Subcutaneous abdominal adipose tissue (tissue), 5 donors: ENCODE results near the gene CDC14B.

ENCODE experiments used
- H3K27ac ChIP-seq: one replicate; pipeline ENCODE4 v1.7.0; 2013; ENCODE audit warnings: low read depth, mild to moderate bottlenecking, inconsistent platforms, low read length, moderate library complexity
- H3K27me3 ChIP-seq, 5 donors: one replicate each; pipeline ENCODE4 v1.7.0; 2013; ENCODE audit warnings: low read length in 5 of 5, inconsistent platforms in 1 of 5; ENCODE audit not compliant: control insufficient read depth in 5 of 5, insufficient read depth in 4 of 5
- H3K36me3 ChIP-seq, 5 donors: one replicate each; pipeline ENCODE4 v1.7.0; 2013; ENCODE audit warnings: low read length in 5 of 5; ENCODE audit not compliant: control insufficient read depth in 5 of 5, insufficient read depth in 5 of 5
- H3K4me1 ChIP-seq, 5 donors: one replicate each; pipeline ENCODE4 v1.7.0; 2013; ENCODE audit warnings: low read length in 5 of 5, mild to moderate bottlenecking in 3 of 5, moderate library complexity in 1 of 5; ENCODE audit not compliant: control insufficient read depth in 5 of 5, insufficient read depth in 5 of 5
- H3K4me3 ChIP-seq, 5 donors: one replicate each; pipeline ENCODE4 v1.7.0; 2013; ENCODE audit warnings: low read length in 5 of 5, low read depth in 1 of 5
- H3K9ac ChIP-seq, 5 donors: one replicate each; pipeline ENCODE4 v1.7.0; 2013; ENCODE audit warnings: low read length in 5 of 5, mild to moderate bottlenecking in 4 of 5, moderate library complexity in 3 of 5
- H3K9me3 ChIP-seq, 5 donors: one replicate each; pipeline ENCODE4 v1.7.0; 2013; ENCODE audit warnings: low read length in 5 of 5; ENCODE audit not compliant: control insufficient read depth in 5 of 5
- donor health status: healthy.
- donor health status: healthy.
- donor health status: healthy.
- donor health status: healthy.
- donor health status: healthy.

CDC14B gene

DNA sequence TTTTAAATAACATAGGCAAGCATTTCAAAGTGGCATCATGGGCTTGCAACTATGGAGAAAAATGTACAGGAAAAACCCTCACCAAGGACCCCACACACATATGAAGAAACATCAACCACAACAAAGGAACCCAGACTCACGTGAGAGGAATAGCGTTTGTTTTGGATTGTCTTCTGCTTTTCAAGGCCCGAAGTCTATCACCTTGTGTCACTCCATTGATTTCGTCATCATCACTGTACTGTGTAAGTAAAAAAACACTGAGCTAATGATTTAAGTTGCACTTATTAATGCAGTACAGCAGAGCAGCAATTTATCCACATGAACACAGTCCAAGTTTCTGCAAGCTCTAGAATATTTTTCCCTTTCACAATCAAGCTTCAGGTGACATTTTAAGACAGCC lies 97.3 kb downstream of the CDC14B start:
- Histone ChIP-seq H3K27me3 (no peaks in the 10 kb centered on the region), H3K4me1 (peaks cover 0 to 33% (median 25%) of the 10 kb centered on the region in 5 donors), H3K36me3 (peaks cover 3 to 20% (median 14%) of the 10 kb centered on the region in 5 donors), H3K27ac (peak overlapping the region; percentile 34), H3K9me3 (no peaks in the 10 kb centered on the region), H3K9ac (no peak overlapping the region), H3K4me3 (no peak overlapping the region)

DNA sequence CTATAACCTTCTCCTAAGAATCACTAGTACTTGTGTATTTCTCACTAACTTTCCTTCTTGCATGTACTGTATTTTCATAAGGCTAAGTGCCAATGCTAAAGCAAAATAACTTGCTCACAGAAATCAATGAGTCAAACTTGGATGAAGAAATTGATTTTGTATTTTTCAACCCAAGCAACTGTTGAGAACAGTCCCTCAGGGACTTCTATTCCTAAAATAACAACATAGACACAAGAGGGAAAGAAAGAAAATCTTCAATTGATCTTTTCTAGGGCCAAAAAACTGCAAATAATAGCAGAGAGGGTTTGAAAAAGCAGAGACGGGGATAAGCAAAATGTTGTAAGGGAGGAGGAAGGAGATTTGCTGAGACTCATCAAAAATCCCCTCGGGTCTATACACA lies 99.9 kb downstream of the CDC14B start:
- Histone ChIP-seq H3K9ac (no peak overlapping the region), H3K4me3 (peak overlapping the region in 1 of 5 donors; percentile 17), H3K4me1 (peaks cover 3 to 48% (median 39%) of the 10 kb centered on the region in 5 donors), H3K36me3 (peaks cover 3 to 15% (median 9%) of the 10 kb centered on the region in 5 donors), H3K27ac (peak overlapping the region; percentile 94), H3K9me3 (no peaks in the 10 kb centered on the region), H3K27me3 (no peaks in the 10 kb centered on the region)

DNA sequence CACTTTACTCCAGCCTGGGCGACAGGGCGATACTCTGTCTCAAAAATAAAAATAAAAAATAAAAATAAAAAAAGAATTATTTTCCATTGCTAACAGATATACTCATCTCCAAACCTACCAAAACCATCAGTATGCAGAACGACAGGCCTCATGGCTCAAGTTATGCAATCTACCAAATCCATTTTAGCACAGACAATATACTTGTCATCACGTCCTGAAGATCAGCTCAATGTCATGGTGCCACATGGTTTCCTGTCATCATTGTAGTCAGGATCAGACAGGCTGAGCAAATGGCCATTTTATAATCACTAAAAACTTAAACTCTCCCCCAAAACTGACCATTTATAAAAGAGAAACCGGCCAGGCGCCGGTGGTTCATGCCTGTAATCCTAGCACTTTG lies 100.5 kb downstream of the CDC14B start:
- H3K4me3 ChIP-seq: no peak overlapping the region
- H3K27ac ChIP-seq: peak overlapping the region; percentile 94
- H3K36me3 ChIP-seq: peaks cover 3 to 15% (median 9%) of the 10 kb centered on the region in 5 donors
- H3K4me1 ChIP-seq: peaks cover 3 to 51% (median 41%) of the 10 kb centered on the region in 5 donors
- H3K9ac ChIP-seq: no peak overlapping the region
- no peaks in the 10 kb centered on the region for H3K27me3 ChIP-seq
- no peaks in the 10 kb centered on the region for H3K9me3 ChIP-seq

DNA sequence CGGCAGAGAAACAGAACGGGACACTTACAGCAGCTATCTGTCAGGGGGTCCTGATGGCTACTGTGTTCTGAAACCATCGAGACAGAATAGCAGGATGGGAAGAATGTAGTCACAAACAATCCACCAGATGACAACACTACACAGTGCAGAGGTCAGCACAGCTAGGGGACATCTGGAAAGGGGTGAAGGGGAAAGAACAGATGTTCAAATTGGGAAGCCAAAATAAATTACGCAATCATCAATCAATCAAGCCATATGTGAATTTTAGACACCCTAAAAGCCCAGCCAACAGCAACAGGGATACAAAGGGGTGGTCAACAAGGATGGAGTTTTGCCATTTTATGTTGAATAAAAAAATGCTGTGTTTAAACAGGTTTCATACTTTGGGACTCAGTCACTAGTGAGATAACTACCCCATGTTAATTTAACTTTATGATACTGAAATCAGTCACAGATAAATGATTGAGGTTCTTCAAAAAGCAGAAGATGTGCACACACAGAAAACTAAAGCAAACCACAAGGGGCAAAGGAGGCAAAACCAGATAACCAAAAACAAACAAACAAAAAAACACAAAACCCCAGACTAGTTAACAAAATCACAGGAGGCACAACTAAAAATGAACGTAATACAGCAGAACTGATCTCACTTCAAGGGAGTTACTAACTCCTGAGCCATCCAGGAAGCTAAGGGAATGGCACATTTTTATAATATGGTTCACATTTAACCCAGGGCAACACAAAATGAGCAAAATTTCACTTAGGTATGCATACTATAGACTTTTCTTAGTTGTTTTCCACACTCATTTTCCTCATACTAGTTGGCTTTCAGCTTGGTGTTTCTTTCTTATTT lies 103.8 kb downstream of the CDC14B start:
- Histone ChIP-seq H3K9ac (peak overlapping the region in 2 of 5 donors; percentile 21 to 38), H3K36me3 (peaks cover 0 to 8% (median 3%) of the 10 kb centered on the region in 5 donors), H3K4me3 (peak overlapping the region in 1 of 5 donors; percentile 36), H3K9me3 (no peaks in the 10 kb centered on the region), H3K27ac (peak overlapping the region; percentile 89), H3K27me3 (no peaks in the 10 kb centered on the region), H3K4me1 (peaks cover 8 to 46% (median 41%) of the 10 kb centered on the region in 5 donors)

DNA sequence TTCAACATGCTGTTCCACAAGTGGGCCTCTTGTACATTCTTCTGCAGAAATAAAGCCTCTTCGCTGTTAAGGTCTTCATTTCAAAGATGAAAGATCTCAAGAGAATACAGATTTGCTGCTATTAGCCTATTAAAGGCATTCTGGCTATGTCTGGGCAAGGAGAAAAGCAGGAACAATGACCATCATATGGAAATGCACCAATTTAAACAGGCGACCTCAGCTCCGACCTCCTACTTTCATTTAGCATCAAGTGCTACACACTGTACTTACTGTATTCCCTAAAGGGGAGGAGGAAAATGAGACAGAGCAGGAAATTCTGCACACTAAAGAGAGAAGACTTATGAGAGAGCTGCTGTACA lies 104.9 kb downstream of the CDC14B start:
- H3K36me3 ChIP-seq: peaks cover 0 to 8% (median 3%) of the 10 kb centered on the region in 5 donors
- no peaks in the 10 kb centered on the region for H3K9me3 ChIP-seq
- H3K27me3 ChIP-seq: no peaks in the 10 kb centered on the region
- peak overlapping the region in 2 of 5 donors; percentile 7 to 36 for H3K4me3 ChIP-seq
- H3K27ac ChIP-seq: peak overlapping the region; percentile 89
- peaks cover 8 to 41% (median 35%) of the 10 kb centered on the region in 5 donors for H3K4me1 ChIP-seq
- peak overlapping the region in 3 of 5 donors; percentile 11 to 22 (median 21) for H3K9ac ChIP-seq

DNA sequence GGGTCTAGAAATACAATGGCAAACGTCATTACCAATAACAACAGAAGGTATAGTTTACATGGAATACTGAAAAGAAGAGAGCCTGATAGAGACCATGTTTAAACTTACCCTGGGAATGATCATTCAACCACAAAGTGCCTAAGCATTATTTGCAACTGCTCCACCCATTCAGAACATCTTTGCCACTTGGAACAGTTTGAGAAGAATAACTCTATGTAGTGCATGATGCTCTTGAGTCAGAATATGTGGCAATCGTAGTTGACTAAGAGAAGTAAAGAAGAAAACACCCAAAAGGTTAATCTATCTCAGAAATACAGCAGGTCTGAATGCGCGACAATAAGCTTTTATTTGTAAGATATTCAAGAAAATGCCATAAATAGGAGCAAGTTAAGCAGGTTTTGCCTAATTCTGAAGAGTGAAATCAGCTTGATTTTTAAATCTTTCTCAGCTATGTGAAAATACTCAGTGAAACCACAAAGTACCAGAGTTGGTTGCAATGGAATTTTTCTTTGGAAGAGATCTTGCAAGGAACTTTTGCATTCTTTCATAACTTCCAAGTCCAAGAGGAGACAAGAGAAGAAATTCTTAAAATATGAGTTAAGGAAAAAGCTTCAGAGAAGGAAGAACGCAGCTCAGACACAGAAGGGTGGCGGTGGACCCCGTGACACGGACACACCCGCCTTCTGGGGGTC lies 105.4 kb downstream of the CDC14B start:
- Histone ChIP-seq H3K27me3 (no peaks in the 10 kb centered on the region), H3K4me1 (peaks cover 8 to 36% (median 32%) of the 10 kb centered on the region in 5 donors), H3K36me3 (peaks cover 0 to 8% (median 3%) of the 10 kb centered on the region in 5 donors), H3K9ac (peak overlapping the region in 2 of 5 donors; percentile 18 to 22), H3K9me3 (no peaks in the 10 kb centered on the region), H3K27ac (peak overlapping the region; percentile 89), H3K4me3 (peak overlapping the region in 2 of 5 donors; percentile 7 to 36)

DNA sequence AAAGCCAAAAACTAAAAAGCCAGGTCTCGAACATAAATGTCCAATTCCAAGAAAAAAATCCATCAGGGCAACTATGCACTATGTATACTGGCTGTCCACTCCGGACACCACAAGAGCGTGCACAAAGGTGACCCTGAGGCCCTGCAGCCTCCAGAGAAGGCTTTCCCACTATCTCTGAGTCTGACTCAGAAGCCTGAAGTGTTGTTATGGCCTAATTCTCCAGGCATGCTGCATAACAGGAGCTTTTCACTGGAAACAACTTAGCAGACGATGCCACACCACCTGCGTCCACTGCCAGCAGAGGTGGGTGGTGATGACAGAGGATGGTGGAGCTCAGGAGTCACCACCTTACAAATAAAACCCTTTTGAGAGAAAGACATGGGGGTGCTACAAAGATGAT lies 106.0 kb downstream of the CDC14B start:
- no peaks in the 10 kb centered on the region for H3K9me3 ChIP-seq
- H3K9ac ChIP-seq: no peak overlapping the region
- peaks cover 8 to 41% (median 38%) of the 10 kb centered on the region in 5 donors for H3K4me1 ChIP-seq
- peaks cover 0 to 12% (median 3%) of the 10 kb centered on the region in 5 donors for H3K36me3 ChIP-seq
- peak overlapping the region; percentile 89 for H3K27ac ChIP-seq
- H3K27me3 ChIP-seq: no peaks in the 10 kb centered on the region
- peak overlapping the region in 1 of 5 donors; percentile 1 for H3K4me3 ChIP-seq

DNA sequence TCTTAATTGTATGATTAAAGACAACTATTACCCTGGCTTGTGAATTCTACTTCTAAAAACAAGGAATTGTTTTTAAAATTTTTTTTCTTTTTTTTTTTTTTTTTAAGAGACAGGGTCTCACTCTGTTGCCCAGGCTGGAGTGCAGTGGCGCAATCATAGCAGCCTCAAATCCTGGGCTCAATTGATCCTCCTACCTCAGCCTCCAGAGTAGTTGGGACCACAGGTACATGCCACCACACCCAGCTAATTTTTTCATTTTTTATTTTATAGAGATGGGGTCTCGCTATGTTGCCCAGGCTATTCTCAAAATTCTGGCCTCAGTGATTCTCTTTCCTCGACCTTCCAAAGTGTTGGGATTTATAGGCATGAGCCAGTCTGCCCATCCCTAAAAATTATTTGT lies 107.4 kb downstream of the CDC14B start:
- no peaks in the 10 kb centered on the region for H3K9me3 ChIP-seq
- peaks cover 8 to 45% (median 43%) of the 10 kb centered on the region in 5 donors for H3K4me1 ChIP-seq
- H3K9ac ChIP-seq: no peak overlapping the region
- peaks cover 0 to 12% (median 3%) of the 10 kb centered on the region in 5 donors for H3K36me3 ChIP-seq
- H3K27ac ChIP-seq: peak overlapping the region; percentile 70
- no peak overlapping the region for H3K4me3 ChIP-seq
- no peaks in the 10 kb centered on the region for H3K27me3 ChIP-seq

DNA sequence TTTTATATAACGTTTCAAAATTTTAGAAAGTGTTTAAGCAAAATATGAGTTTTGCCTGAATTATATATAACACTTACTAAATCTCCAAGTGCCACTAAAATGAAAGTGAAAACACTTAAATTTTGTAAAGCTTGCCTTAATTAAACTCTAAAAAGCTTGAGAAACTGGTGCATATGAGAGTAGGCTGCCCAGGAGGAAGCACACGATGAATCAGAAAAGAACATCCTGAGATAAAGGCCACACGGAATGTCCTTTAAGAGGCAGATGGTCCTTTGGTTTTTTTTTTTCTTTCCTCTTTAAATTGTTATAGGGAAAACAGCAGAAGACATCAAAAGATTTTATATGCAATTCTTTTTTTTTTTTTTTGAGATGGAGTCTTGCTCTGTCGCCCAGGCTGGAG lies 109.4 kb downstream of the CDC14B start:
- H3K27me3 ChIP-seq: no peaks in the 10 kb centered on the region
- peaks cover 0 to 12% (median 3%) of the 10 kb centered on the region in 5 donors for H3K36me3 ChIP-seq
- H3K4me1 ChIP-seq: peaks cover 6 to 43% (median 40%) of the 10 kb centered on the region in 5 donors
- no peak overlapping the region for H3K9ac ChIP-seq
- H3K9me3 ChIP-seq: no peaks in the 10 kb centered on the region
- H3K4me3 ChIP-seq: no peak overlapping the region
- H3K27ac ChIP-seq: peak overlapping the region; percentile 32

DNA sequence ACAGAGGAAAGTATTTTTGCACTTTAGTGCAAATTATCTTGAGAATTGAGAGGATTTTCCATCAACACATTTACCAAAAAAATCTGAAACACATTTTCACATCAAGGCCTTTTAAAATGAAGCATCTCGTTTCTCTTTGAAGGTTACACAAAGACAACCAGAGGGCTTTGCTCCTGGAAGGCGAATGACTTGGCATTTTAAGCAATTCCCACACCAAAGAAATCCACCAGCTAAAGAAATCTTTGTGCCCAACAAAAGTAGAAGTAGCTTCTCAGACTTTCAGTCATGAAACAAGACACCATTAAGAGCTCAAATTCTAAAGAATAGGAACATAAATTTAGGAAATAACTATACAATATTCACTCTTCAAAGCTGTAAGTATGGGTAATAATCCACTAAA lies 109.8 kb downstream of the CDC14B start:
- Histone ChIP-seq H3K4me3 (no peak overlapping the region), H3K36me3 (peaks cover 0 to 12% (median 3%) of the 10 kb centered on the region in 5 donors), H3K9ac (no peak overlapping the region), H3K27ac (peak overlapping the region; percentile 32), H3K9me3 (no peaks in the 10 kb centered on the region), H3K4me1 (peaks cover 6 to 42% (median 40%) of the 10 kb centered on the region in 5 donors), H3K27me3 (no peaks in the 10 kb centered on the region)
